Astrocyte (in vitro differentiated cells and primary cell): ENCODE measurements around the gene ARHGAP24. TPM values are rescaled to one million over a fixed set of nuclear protein-coding genes. Genes with fewer than 3 reads are reported as not detected.

ENCODE experiments used
- DNase-seq: peaks from one replicate; pipeline ENCODE4 v3.0.0-alpha.2; 2010; ENCODE audit warnings: low read depth
- FAIRE-seq: peaks from 2 replicates; lab custom pipeline; 2011; peaks lifted over from hg19 to GRCh38; lab: Jason Lieb, UNC
- H2AFZ ChIP-seq: 2 replicates; pipeline ENCODE4 v1.6.0; 2012; ENCODE audit warnings: low read depth, low read length, inconsistent platforms
- H3K27ac ChIP-seq: 2 replicates; pipeline ENCODE4 v1.5.1; 2011; ENCODE audit warnings: low read depth, low read length, inconsistent platforms
- H3K27me3 ChIP-seq: 2 replicates; pipeline ENCODE4 v1.6.0; 2011; ENCODE audit warnings: low read length, inconsistent platforms; ENCODE audit not compliant: insufficient read depth
- H3K36me3 ChIP-seq: 2 replicates; pipeline ENCODE4 v1.5.1; 2011; ENCODE audit warnings: low read length, inconsistent platforms; ENCODE audit not compliant: insufficient read depth
- H3K4me1 ChIP-seq: 2 replicates; pipeline ENCODE4 v1.5.1; 2011; ENCODE audit warnings: low read length, inconsistent platforms; ENCODE audit not compliant: insufficient read depth
- H3K4me2 ChIP-seq: 2 replicates; pipeline ENCODE4 v1.6.0; 2012; ENCODE audit warnings: low read length, inconsistent platforms
- H3K4me3 ChIP-seq: 2 replicates; pipeline ENCODE4 v1.5.1; 2011; ENCODE audit warnings: low read depth, mild to moderate bottlenecking, low read length, inconsistent platforms; ENCODE audit not compliant: insufficient read depth
- H3K79me2 ChIP-seq: 2 replicates; pipeline ENCODE4 v1.6.0; 2012; ENCODE audit warnings: mild to moderate bottlenecking, low read length, inconsistent platforms; ENCODE audit not compliant: insufficient read depth
- H3K9ac ChIP-seq: 2 replicates; pipeline ENCODE4 v1.6.0; 2012; ENCODE audit warnings: mild to moderate bottlenecking, low read length, inconsistent platforms
- H3K9me3 ChIP-seq: 2 replicates; pipeline ENCODE4 v1.5.1; 2012; ENCODE audit warnings: low read depth, mild to moderate bottlenecking, low read length, inconsistent platforms; ENCODE audit not compliant: insufficient read depth
- H4K20me1 ChIP-seq: 2 replicates; pipeline ENCODE4 v1.6.0; 2012; ENCODE audit warnings: low read length, inconsistent platforms; ENCODE audit not compliant: insufficient read depth
- H3K27ac Mint-ChIP-seq: one replicate; pipeline ENCODE4 v1.8.0; 2021; ENCODE audit warnings: mild to moderate bottlenecking, mixed read lengths; ENCODE audit not compliant: unreplicated experiment
- H3K27me3 Mint-ChIP-seq: one replicate; pipeline ENCODE4 v1.8.0; 2021; ENCODE audit warnings: low read depth, mixed read lengths; ENCODE audit not compliant: unreplicated experiment
- H3K36me3 Mint-ChIP-seq: one replicate; pipeline ENCODE4 v1.8.0; 2021; ENCODE audit warnings: low read depth, mixed read lengths; ENCODE audit not compliant: unreplicated experiment
- H3K4me1 Mint-ChIP-seq: one replicate; pipeline ENCODE4 v1.8.0; 2021; ENCODE audit warnings: low read depth, mixed read lengths; ENCODE audit not compliant: unreplicated experiment
- H3K4me3 Mint-ChIP-seq: one replicate; pipeline ENCODE4 v1.8.0; 2021; ENCODE audit warnings: mild to moderate bottlenecking, moderate library complexity, mixed read lengths; ENCODE audit not compliant: unreplicated experiment
- H3K9me3 Mint-ChIP-seq: one replicate; pipeline ENCODE4 v1.8.0; 2021; ENCODE audit warnings: mild to moderate bottlenecking, mixed read lengths; ENCODE audit not compliant: unreplicated experiment
- CTCF ChIP-seq: IDR thresholded peaks from 2 replicates; pipeline ENCODE4 v1.5.1; 2011; ENCODE audit warnings: low read depth, mild to moderate bottlenecking, inconsistent platforms, low read length, moderate library complexity; ENCODE audit not compliant: insufficient read depth
- EZH2 ChIP-seq: IDR thresholded peaks from 2 replicates; pipeline ENCODE4 v1.6.1; 2012; ENCODE audit warnings: mild to moderate bottlenecking, low read length, inconsistent platforms; ENCODE audit not compliant: insufficient read depth
- total RNA-seq: library from RNA; stranded (reverse); gene quantifications from 2 replicates; pipeline ENCODE4 v1.2.1, GENCODE V29; 2021

Gene ARHGAP24
- total RNA-seq, 1 donor from 2014 or later = 2.1 TPM

GRCh38 chr4:85790582-85790981 lies 315.6 kb downstream of the ARHGAP24 start:
- H3K27me3 ChIP-seq = no peaks in the 10 kb centered on the region
- no peak overlapping the region for H2AFZ ChIP-seq
- no peaks in the 10 kb centered on the region for H3K9me3 Mint-ChIP-seq
- no peaks in the 10 kb centered on the region for H3K36me3 ChIP-seq
- no peaks in the 10 kb centered on the region for H3K27me3 Mint-ChIP-seq
- no peak overlapping the region for H3K27ac ChIP-seq
- H3K9ac ChIP-seq = no peak overlapping the region
- no peaks in the 10 kb centered on the region for H3K36me3 Mint-ChIP-seq
- no peak for TF ChIP-seq CTCF
- TF ChIP-seq EZH2 = no peak
- no peak overlapping the region for H3K4me3 Mint-ChIP-seq
- DNase-seq (peak; percentile 80), FAIRE-seq (peak; percentile 43)
- H3K4me3 ChIP-seq = no peak overlapping the region
- H3K4me1 Mint-ChIP-seq = peaks cover 3% of the 10 kb centered on the region
- no peak overlapping the region for H3K4me2 ChIP-seq
- H3K9me3 ChIP-seq = no peaks in the 10 kb centered on the region
- peaks cover 10% of the 10 kb centered on the region for H3K4me1 ChIP-seq
- peaks cover 24% of the 10 kb centered on the region for H3K79me2 ChIP-seq
- H3K27ac Mint-ChIP-seq = no peak overlapping the region
- no peaks in the 10 kb centered on the region for H4K20me1 ChIP-seq

- FAIRE-seq (peak; percentile 9), DNase-seq (no peak)
- H2AFZ ChIP-seq = no peak overlapping the region
- Mint-ChIP-seq H3K27ac (no peak overlapping the region), H3K4me1 (no peaks in the 10 kb centered on the region), H3K27me3 (no peaks in the 10 kb centered on the region), H3K4me3 (no peak overlapping the region), H3K36me3 (no peaks in the 10 kb centered on the region), H3K9me3 (no peaks in the 10 kb centered on the region)
- TF ChIP-seq EZH2 (no peak), CTCF (no peak)
- peaks cover under 1% of the 10 kb centered on the region for H3K4me1 ChIP-seq
- H3K9ac ChIP-seq = no peak overlapping the region
- no peaks in the 10 kb centered on the region for H3K36me3 ChIP-seq
- no peaks in the 10 kb centered on the region for H4K20me1 ChIP-seq
- no peak overlapping the region for H3K4me2 ChIP-seq
- peaks cover 16% of the 10 kb centered on the region for H3K79me2 ChIP-seq
- H3K4me3 ChIP-seq = no peak overlapping the region
- H3K27ac ChIP-seq = no peak overlapping the region
- no peaks in the 10 kb centered on the region for H3K9me3 ChIP-seq
- H3K27me3 ChIP-seq = no peaks in the 10 kb centered on the region
These were observed 317.7 kb downstream of the ARHGAP24 start for GRCh38 chr4:85792376-85793232.

- no peak overlapping the region for H3K4me2 ChIP-seq
These were observed 318.3 kb downstream of the ARHGAP24 start for GRCh38 chr4:85793233-85793585.

More at GRCh38 chr4:85793233-85793585, 318.3 kb downstream of the ARHGAP24 start:
- Mint-ChIP-seq H3K27ac (no peak overlapping the region), H3K27me3 (no peaks in the 10 kb centered on the region), H3K9me3 (no peaks in the 10 kb centered on the region), H3K4me1 (no peaks in the 10 kb centered on the region), H3K4me3 (no peak overlapping the region), H3K36me3 (no peaks in the 10 kb centered on the region)
- Histone ChIP-seq H3K27ac (no peak overlapping the region), H3K27me3 (no peaks in the 10 kb centered on the region), H2AFZ (no peak overlapping the region), H4K20me1 (no peaks in the 10 kb centered on the region), H3K9me3 (no peaks in the 10 kb centered on the region), H3K4me3 (no peak overlapping the region), H3K79me2 (peaks cover 12% of the 10 kb centered on the region), H3K4me1 (no peaks in the 10 kb centered on the region), H3K36me3 (no peaks in the 10 kb centered on the region), H3K9ac (no peak overlapping the region)
- FAIRE-seq (no peak), DNase-seq (no peak)
- TF ChIP-seq EZH2 = no peak
- no peak for TF ChIP-seq CTCF
